ENCODE data around the gene OSBPL2. TPM values are rescaled to one million over a fixed set of nuclear protein-coding genes. Genes with fewer than 3 reads are reported as not detected.

The OSBPL2 gene
- total RNA-seq, 2 donors from 2014 or later: 91.6 to 99.5 TPM

DNA sequence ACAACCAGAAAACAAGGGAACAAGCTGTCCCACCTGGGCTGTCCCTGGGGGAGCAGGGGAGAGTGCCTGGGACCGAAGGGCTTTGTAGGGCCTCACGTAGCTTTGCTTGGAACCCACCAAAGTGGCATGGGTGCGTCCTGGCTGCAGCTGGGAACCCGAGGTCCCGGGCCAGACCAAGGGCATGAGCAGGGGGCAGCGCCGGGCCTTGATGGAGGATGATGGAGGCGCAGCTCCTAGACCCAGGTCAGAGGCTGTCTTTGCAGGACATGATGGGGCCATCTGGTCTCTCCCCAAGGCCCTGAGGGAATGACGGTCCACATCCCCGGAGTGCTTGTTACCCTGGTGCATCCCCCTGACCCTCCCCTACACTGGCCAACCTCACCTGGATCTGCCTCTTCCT lies 7.6 kb upstream of the OSBPL2 start:
- DNase-seq (no peak), ATAC-seq (no peak)
- intact Hi-C loops (cut with DNase I, micrococcal nuclease): no loop called here

DNA sequence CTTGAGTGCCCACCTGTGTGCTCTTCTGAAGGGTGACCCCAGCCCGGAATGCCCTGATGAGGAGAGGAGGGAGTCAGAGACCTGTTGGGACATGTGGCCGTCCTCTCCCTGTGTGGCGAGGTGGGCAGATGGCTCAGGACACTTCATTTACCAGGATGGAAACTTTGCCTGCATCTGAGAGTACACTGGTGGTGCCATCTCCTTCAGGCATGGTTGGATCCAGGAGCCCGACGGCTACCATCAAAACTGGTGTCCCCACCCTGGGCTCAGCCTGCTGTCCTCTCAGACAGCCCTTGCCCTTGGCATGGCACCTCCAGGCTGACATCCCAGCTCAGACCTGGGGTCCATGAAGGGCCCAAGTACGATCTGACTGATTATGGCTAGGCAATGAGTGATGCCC lies 7.0 kb upstream of the OSBPL2 start:
- ATAC-seq (no peak), DNase-seq (no peak)
- intact Hi-C loops (cut with DNase I, micrococcal nuclease): no loop called here

DNA sequence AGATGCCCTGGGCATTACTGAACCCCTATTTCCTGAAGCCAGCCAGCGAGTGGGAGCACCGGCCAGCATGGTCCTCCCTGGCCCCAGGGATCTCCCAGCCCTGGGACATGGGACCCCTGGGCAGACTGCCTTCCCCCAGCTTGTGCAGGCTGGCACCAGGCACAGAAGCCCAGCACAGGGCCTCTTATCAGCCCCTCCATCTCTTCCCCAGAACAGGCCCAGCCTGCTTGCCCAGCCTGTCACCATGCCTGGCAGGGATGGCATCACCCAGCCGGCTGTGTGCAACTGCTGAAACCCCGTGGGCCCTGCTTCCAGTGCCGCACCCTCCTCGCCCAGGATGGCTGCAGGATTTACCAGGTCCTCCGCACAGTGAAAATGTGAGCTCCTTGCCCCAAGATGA lies 6.1 kb upstream of the OSBPL2 start:
- intact Hi-C loops (cut with DNase I, micrococcal nuclease): no loop called here
- DNase-seq: no peak
- ATAC-seq: no peak

DNA sequence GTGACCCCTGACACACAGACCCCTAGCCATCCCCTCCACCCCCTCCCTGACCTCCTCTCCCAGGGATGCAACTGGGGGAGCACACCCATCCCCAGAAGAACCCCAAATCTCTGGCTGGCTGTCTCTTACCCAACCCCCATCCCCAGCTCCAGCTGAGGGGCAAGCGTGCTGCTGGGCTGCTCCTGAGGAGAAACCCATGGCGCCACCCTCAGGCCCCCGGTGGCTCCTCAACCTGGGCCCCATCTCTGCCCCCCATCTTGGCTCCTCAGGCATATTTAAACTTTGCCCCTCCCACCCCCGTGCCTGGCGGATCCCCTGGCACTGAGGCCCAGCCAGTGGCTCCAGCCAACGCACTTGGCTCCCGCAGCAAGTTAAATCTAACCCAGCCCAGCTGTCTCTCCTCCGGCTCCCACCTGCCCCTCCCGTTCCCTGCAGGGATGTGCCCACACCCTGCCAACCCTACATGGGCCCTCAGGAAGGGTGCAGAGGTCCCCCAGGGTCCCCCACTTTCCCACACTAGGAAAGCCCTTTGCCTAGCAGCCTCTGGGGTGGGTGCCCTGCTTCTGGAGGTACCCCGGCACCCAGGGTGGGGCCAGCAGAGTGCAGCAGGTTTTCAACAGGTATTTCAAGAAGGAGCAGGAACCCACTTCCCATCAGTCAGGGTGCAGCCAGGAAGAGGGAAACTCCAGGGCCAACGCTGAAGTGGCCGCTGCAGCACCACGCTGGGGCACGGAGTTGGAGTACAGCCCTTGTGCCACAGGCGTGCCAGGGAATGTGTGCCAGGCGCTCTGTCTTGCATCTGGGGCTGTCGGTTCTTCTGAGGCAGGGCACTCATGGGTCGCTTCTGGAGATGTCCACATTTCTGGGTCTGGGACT lies 5.3 kb upstream of the OSBPL2 start:
- DNase-seq: no peak

DNA sequence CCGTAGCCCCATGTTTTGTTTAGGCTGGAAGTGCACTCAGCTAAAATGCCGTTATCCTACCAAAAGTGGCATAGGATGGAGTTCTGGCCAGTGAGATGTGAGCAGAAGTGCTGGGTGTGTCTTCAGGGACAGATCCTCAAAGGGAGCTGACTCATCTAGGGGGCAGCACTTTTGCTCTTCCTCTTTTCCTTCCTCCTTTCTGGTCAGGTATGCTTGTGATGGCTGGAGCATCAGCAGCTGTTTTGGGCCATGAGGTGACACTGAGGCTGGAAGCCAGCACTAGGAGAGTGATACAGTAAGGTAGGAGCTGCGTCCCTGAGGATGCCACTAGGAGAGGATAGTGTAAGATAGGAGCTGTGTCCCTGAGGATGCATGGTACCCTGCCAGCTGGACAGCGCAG lies 4.6 kb upstream of the OSBPL2 start:
- intact Hi-C loops (cut with DNase I, micrococcal nuclease): no loop called here
- no peak for ATAC-seq
- DNase-seq: no peak

More for the DNA sequence above, 5.3 kb upstream of the OSBPL2 start:
- no peak for ATAC-seq
- intact Hi-C loops (cut with DNase I, micrococcal nuclease): no loop called here

DNA sequence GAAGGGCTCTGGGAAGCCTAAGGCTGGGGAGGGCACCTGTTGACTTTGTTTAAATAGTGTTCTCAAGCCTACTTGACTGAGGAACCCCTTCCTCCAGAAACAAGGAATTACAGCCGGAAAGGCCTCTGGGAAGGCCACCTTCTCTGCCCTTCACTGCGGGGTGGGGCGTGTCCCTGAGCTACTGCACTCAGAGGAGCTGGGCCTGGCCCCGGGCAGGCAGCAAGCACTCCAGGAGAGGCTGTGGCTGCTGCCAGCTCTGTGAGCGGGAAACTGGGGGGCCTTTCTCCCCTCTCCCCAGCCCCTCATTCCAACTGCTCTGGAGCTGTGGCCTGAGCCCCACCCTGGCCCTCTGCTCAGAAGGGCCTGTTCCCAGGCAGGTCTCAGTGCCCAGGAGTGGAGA lies 4.0 kb upstream of the OSBPL2 start:
- ATAC-seq (no peak), DNase-seq (peak in 1 of 2 donors; percentile 59)
- intact Hi-C loops (cut with DNase I, micrococcal nuclease): no loop called here

DNA sequence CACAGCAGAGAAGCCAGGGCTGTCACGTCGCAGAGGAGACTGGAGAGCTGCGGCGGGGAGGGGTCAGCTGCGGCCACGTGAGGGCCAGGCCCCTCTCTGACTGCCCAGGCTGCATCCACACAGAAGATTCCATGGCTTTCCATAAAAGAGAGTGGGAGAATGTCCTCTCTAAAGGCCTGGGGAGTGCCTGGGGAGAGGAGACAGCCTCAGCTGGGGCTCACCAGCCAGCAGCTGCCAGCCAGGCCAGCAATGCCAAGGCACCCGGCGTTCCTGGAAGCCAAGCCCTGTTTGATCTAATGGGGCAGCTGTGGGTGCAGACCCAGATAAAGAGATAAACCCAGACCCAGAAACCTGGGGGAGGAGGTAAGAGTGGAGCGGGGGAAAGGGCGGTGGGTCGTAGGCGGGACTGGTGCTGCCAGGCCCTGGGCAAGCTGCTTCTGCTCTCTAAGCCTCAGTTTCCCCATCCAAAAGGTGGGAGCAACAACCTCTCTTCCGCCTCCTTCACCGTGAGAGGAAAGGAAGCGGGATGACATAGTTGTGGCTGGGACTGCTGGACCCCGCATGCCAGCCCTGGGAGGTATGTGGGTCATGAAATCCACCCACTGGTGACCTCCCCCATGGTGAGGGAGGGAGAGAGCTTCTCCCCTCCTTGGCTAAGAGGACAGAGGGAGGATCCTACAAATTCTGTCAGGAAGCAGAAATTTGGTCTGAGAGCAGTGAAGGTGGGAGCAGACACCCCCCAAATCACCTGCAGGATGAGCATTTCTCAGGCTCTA lies 3.1 kb upstream of the OSBPL2 start:
- no peak for ATAC-seq
- no peak for DNase-seq
- intact Hi-C loops (cut with DNase I, micrococcal nuclease): no loop called here

DNA sequence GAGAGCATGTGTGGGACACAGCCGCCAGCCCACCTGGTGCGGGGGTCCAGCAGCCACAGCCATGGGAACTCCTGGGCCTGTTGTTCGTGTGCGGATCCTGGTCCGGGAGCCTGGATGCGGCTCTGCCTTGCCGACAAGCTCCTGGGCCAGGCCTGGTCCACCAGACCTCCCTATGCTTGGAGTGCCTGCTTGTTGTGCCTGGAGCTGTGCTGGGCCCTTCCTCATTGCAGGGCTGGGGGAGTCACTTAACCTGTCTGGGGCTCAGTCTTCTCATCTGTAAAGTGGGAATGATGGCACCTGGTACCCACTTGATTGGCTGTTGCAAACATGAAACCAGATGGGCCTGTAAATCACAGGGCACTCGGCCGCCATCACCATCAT lies 2.6 kb upstream of the OSBPL2 start:
- ATAC-seq (no peak), DNase-seq (no peak)
- intact Hi-C loops (cut with DNase I, micrococcal nuclease): no loop called here

DNA sequence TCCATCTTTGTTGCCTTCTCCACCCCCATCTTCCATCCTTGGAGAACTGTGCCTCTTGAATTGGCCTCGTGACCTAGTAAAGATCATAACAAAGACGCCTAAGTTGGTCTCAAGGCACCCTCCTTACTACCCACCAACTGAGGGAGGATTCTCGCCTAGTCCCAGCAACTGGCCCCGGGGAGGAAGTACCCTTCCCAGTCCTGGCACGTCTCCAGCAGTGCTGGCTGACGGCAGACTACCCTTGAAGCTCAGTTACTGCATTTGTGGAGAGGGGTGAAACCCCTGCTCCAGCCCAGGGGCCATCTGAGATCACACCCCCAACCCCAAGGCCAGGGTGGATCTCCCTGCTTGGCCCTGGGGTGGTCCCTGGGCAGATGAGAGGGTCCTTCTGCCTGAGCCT lies 2.1 kb upstream of the OSBPL2 start:
- DNase-seq: no peak
- intact Hi-C loops (cut with DNase I, micrococcal nuclease): no loop called here

DNA sequence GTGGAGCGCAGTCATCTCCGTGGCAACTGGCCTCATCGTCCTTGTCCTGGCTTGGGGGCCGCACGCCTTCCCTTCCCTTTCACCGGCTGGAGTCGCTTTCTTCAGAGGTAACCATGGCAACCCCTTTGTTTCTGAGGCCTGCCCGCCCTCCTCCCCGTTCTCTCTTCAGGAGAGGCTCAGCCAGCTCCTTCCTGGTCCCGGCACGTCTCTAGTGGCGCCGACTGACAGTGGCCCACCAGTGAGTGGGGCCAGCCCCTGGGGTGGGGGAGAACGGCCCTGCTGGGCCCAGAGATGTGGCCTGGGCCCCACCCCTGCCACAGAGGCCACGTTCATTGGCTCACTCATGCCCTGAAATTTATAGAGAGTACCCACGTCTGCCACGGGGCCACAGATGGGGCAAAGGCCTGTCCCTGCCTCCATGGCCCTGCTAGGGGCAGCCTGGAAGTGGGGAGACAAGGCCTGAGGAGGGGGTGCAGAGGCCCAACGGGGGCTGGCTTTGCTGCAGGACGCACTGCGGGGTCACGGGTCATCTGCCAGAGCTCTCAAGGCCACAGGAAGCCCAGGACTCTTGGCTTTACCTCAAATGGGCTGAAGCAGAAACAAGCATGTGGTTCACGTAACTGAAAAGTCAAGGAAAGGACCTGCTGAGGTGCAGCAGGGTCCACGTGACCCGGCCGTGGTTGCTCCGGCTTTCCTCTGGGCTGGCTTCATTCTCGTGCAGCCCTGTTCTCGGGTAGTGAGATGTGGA lies 1.4 kb upstream of the OSBPL2 start:
- ATAC-seq: no peak
- intact Hi-C loops (cut with DNase I, micrococcal nuclease): no loop called here
- DNase-seq: no peak

More for the DNA sequence above, 2.1 kb upstream of the OSBPL2 start:
- ATAC-seq: no peak

DNA sequence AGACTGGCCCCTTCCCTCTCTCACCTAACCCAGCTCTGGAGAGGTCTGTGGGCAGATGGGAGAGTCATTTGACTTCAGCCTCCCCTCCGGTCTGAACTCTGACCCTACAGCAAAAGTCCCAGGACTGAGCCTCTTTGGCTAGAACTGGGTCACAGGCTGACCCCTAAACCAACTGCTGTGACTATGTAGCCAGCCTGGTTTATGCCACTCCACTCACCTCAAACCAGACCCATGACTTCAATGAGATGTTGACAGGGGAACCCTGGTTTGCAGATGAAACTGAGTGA lies 864 bp upstream of the OSBPL2 start:
- ATAC-seq (no peak), DNase-seq (no peak)
- intact Hi-C loops (cut with DNase I, micrococcal nuclease): no loop called here

DNA sequence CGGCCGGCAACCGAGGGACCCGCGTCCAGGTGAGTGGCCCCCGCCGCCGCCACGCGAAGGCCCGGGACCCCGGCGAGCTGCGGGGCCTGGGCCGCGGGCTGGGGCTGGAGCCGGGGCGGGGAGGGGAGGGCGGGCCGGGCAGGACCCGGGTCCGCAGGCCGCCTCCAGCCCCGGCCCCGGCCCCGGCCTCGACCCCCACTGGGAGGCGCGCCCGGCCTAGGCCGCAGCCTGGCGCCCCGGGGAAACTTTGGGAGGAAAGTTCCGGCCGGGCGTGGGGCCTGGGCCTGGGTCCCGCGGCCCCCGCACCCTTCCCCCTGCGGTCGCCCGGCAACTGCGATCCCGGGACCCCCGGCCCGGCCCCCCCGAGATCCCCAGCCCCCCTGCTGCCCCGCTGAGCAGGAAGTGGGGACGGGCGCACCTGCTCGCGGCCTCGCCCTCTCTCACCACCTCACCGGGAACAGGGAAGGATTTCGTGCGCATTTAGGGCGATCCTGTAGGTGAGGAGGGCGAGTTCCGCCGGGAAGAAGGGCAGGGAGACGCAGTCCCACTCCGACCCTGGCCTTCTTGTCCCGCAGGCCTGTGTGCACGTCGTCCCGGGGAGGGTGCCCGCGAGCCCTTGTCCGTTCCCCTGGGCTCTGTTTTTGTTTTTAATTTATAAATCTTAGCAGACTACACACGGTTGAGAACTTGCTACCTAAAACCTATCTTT lies 402 bp downstream of the OSBPL2 start:
- intact Hi-C loops (cut with DNase I, micrococcal nuclease): no loop called here
- DNase-seq: peak; percentile 63
- peak; percentile 44 for ATAC-seq

DNA sequence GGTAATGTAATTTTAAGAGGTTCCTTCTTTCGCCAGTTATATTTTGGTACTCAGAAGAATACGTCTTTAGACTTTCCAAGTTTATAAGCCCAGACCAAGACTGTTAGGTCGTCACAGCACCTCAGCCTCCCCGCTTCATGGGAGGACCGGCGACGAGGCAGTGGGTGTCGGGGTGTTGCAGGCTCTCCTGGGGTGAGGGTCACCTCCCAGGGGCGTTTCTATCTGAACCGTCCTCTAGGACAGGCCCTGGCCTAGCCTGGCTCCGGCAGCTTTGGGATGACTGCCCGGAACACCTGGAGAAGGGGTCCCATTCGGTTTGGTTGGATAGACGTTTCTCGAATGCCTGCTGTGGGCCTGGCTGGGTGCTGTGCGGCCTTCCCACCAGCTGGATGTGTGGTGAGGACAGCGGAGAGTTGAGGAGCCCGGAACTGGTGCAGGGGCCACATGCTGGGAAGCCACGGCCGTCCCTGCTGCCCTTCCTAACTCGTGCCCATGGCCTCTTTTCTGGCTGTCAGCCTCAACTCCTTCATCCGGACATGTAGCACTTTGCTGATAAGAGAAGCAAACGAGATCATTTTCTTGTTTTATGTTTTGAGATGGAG lies 1.1 kb downstream of the OSBPL2 start:
- intact Hi-C loops (cut with DNase I, micrococcal nuclease): no loop called here
- peak; percentile 13 for ATAC-seq
- DNase-seq: peak in 1 of 2 donors; percentile 39

DNA sequence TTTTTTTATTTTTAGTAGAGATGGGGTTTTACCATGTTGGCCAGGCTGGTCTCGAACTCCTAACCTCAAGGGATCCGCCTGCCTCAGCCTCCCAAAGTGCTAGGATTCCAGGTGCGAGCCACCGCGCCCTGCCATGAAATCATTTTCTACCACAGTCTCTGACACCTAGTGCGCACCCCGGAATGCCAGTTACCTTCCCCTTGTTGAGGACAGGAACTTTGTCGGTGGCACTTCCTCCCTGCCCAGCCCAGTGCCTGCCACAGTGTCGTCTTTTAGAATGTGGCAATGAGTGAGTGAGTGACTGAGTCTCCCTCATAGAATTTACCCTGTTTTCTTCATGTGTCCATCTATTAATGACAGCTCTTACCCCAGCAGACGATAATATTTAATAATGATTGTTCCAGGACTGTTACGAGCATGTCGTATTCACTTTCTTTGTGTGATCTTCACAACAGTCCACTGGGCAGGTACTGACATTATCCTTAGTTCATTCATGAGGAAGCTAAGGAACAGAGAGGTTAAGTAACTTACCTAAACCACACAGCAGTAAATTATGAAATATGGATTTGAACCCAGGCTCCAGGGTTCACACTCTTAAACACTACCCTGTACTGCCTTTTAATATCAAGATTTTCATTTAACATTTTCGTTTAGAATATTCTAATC lies 1.8 kb downstream of the OSBPL2 start:
- intact Hi-C loops (cut with DNase I, micrococcal nuclease): no loop called here
- no peak for DNase-seq
- ATAC-seq: no peak

DNA sequence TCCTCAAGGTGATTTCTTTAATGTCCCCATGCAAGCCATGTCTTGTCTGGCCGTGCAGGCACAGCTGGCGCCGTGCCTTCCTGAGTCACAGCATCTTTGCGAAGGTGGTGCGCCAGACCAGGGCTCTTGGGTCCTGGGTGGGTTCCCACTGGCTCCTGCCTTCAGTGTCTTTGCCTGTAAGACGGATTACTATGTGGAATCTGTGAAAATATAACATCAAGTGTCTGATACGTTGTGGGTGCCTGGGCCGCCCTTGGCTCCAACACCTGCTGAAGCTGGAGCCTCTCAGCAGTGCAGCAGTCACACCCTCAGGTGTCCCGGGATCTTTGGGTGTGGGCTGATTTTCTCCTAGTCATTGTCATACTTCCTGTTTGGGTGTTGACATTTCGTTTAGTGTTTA lies 3.2 kb downstream of the OSBPL2 start:
- ATAC-seq (peak; percentile 58), DNase-seq (peak; percentile 67 to 79)
- intact Hi-C loops (cut with DNase I, micrococcal nuclease): no loop called here

DNA sequence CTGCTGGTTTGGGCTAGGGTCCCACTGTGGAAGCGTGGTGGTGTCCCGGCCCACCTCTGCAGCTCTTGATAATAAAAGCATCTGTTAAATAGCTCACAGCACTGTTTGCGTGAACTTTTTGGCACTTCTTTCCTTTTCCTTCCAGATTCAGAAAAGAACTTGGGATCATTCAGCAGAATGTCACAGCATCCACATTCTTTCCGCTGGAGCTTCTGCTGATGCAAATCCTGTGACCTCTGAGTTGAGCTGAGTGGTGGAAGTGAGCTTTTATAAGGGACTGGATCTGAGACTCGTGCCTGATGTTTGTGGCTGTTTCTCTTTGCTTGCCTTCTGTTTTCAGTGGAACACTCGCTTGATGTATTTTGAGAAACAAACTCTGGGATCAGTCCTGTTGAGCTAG lies 3.9 kb downstream of the OSBPL2 start:
- intact Hi-C loops (cut with DNase I, micrococcal nuclease): no loop called here
- DNase-seq (no peak), ATAC-seq (no peak)

DNA sequence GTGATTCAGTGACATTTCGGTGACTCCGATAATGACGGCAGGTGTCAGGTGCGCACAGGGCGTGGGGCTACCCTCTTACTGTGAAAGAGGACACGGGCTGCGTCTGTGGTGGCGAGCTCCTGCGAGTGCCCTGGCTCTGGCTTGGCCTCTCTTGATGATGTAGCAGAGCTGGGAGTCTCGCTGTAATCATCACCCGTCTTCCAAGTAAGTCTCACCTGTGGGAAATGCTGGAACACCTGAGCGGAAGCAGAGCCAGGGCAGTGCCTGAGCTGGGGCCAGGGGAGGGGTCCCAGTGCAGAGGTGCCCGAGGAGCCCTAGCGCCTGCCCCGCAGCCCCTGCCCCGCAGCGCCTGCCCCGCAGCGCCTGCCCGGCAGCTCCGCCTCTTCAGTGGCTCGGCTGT lies 4.8 kb downstream of the OSBPL2 start:
- DNase-seq: no peak
- ATAC-seq: no peak
- intact Hi-C loops (cut with DNase I, micrococcal nuclease): no loop called here

DNA sequence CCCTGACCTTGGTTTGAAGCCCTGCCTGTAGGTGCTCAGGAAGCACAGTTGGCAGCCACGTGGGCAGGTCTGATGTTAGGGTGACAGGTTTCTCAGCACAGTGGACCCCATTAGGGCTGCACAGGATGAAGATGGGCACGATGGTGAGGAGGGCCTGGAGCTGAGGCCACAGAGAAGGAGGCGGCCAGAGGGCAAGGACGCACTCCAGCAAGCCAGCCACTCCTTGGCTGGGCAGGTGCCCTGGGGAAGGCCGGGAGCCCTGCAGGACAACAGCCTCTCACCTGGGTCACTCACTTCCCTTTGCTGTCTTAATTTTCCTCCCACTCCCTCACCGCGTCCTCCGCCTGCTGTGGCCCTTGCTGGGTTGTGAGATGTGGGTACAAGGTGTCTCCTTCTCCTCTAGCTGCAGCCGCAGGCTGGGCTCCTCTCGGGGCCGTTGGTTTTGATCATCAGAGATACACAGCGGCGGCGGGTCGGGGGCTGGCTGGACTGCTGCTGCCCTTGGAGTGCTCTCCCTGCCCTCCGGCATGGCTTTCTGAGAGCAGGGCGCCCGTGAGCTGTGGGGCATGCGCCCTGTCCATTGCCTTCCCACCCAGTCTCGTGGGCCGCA lies 5.7 kb downstream of the OSBPL2 start:
- no peak for ATAC-seq
- intact Hi-C loops (cut with DNase I, micrococcal nuclease): no loop called here
- DNase-seq: no peak
